Measurements from ENCODE around the gene RNF166. TPM values are rescaled to one million over a fixed set of nuclear protein-coding genes. Genes with fewer than 3 reads are reported as not detected.

The RNF166 gene
- total RNA-seq, 4 donors from 2014 or later = 19.5 to 27.8 (median 22.3) TPM

DNA sequence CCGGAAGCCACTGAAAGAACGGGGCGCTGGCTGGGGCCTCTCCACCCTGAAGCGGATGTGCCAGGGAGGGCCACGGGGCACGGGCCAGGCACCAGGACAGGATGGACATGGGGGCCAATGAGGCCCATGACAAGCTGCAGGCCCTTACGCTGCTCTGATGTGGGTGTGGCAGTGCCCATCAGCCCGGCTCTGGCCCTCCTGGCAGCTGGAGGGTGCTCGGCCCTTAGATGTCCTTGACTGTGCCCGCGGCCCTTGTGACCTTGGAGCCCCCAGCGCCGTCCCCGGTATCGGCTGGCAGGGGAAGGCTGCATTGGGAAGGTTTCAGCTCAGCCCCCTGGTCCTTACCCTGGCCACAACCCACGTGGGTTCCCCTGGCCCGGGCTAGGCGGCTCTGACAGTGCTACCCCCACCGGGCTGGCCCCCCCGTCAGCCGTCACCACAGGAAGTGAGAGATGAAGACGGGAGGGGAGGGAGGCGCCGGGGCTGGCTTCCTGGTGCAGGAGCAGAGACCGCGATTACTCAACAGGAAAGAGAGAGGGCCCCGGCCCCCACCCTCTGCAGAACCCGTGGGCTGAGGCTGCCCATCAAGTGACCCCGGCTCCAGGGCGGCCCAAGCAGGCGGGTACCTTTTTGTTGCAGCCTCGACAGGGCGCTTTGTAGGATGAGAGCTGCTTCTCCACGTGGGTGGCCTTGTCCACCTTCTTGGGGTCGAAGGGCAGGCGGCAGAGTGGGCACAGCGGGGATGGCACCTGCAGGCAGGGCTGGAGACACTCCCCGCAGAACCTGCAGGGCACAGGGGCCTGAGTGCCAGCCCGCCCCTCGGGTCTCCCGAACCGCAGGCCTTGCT is 5.3 kb downstream of the RNF166 start:
- TF ChIP-seq EP300 (IDR thresholded peaks at IDR 0.05) (no peak), POLR2A (IDR thresholded peaks at IDR 0.05) (no peak), POLR2AphosphoS5 (IDR thresholded peaks at IDR 0.05) (no peak)
- TF ChIP-seq, protein P1, sequence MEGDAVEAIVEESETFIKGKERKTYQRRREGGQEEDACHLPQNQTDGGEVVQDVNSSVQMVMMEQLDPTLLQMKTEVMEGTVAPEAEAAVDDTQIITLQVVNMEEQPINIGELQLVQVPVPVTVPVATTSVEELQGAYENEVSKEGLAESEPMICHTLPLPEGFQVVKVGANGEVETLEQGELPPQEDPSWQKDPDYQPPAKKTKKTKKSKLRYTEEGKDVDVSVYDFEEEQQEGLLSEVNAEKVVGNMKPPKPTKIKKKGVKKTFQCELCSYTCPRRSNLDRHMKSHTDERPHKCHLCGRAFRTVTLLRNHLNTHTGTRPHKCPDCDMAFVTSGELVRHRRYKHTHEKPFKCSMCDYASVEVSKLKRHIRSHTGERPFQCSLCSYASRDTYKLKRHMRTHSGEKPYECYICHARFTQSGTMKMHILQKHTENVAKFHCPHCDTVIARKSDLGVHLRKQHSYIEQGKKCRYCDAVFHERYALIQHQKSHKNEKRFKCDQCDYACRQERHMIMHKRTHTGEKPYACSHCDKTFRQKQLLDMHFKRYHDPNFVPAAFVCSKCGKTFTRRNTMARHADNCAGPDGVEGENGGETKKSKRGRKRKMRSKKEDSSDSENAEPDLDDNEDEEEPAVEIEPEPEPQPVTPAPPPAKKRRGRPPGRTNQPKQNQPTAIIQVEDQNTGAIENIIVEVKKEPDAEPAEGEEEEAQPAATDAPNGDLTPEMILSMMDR (IDR thresholded peaks at IDR 0.05) = no peak
- Histone ChIP-seq H3K27me3 (no peaks in the 10 kb centered on the region), H3K4me1 (peaks cover 0 to 62% (median 18%) of the 10 kb centered on the region in 3 donors), H3K36me3 (peaks cover 0 to 69% of the 10 kb centered on the region in 2 donors), H3K27ac (peak overlapping the region in 3 of 4 donors; percentile 43 to 90 (median 64)), H3K9me3 (no peaks in the 10 kb centered on the region), H3K4me3 (peak overlapping the region in 1 of 2 donors; percentile 11)
- peak; percentile 73 for ATAC-seq
- WGBS, 2 donors (ENCODE audit: low coverage in 1 of 2) = 80% methylated on average over 3 of the region's 42 CpGs; no CpG with 5 or more reads in 1 of the 2 donors

DNA sequence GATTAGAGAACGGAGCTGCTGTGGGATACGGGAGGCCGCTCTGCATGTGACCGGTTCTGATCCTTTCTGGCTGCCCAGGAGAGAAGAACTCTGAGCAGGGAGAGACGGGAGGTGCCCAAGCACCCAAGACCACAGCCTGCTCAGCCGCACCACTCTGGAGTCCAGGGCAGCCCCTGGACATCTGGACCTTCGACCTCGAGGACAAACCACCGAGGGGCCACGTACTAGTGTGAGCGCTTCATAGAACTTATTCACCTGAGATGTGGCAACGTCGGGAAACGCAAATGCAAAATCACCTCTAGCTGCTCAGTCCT is 5.9 kb downstream of the RNF166 start:
- no peaks in the 10 kb centered on the region for H3K27me3 ChIP-seq
- peaks cover 0 to 75% of the 10 kb centered on the region in 2 donors for H3K36me3 ChIP-seq
- peaks cover 0 to 57% (median 15%) of the 10 kb centered on the region in 3 donors for H3K4me1 ChIP-seq
- ATAC-seq = no peak
- no peak overlapping the region for H3K4me3 ChIP-seq
- WGBS, 2 donors (ENCODE audit: low coverage in 1 of 2) = 68 to 80% methylated on average over 6 to 7 of the region's 14 CpGs
- no peak for TF ChIP-seq POLR2AphosphoS5 (IDR thresholded peaks at IDR 0.05)
- no peak for TF ChIP-seq POLR2A (IDR thresholded peaks at IDR 0.05)
- TF ChIP-seq, protein P1 (IDR thresholded peaks at IDR 0.05) = no peak
- TF ChIP-seq EP300 (IDR thresholded peaks at IDR 0.05) = no peak
- peak overlapping the region in 3 of 4 donors; percentile 24 to 90 (median 37) for H3K27ac ChIP-seq
- no peaks in the 10 kb centered on the region for H3K9me3 ChIP-seq

DNA sequence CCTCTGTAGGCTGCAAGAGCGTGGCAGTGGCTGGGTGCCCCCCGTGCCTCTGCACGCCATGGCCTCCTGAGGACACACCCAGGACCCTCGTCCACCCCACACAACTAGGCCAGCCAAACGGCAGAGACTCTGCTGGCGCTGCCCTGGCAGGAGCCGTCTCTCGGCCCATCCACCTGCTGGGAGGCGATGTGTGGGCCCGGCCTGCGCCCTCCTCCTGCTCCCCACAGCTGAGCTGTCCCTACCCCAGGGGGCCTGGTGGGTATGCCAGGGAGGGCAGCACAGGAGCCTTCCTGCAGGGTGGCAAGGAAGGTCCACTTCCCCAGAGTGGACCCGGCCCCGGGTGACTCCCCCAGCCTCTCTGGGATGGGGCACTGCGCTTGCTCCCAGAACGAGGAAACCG is 7.0 kb downstream of the RNF166 start:
- H3K4me3 ChIP-seq = no peak overlapping the region
- H3K27ac ChIP-seq = no peak overlapping the region
- peaks cover 0 to 78% of the 10 kb centered on the region in 2 donors for H3K36me3 ChIP-seq
- H3K4me1 ChIP-seq = peaks cover 0 to 46% (median 6%) of the 10 kb centered on the region in 3 donors
- H3K27me3 ChIP-seq = no peaks in the 10 kb centered on the region
- TF ChIP-seq POLR2AphosphoS5 (IDR thresholded peaks at IDR 0.05) (no peak), POLR2A (IDR thresholded peaks at IDR 0.05) (no peak), EP300 (IDR thresholded peaks at IDR 0.05) (no peak)
- TF ChIP-seq, protein P1 (IDR thresholded peaks at IDR 0.05) = no peak
- WGBS, 2 donors (ENCODE audit: low coverage in 1 of 2) = no CpG with 5 or more reads among the region's 16 CpGs
- H3K9me3 ChIP-seq = no peaks in the 10 kb centered on the region
- ATAC-seq = no peak

DNA sequence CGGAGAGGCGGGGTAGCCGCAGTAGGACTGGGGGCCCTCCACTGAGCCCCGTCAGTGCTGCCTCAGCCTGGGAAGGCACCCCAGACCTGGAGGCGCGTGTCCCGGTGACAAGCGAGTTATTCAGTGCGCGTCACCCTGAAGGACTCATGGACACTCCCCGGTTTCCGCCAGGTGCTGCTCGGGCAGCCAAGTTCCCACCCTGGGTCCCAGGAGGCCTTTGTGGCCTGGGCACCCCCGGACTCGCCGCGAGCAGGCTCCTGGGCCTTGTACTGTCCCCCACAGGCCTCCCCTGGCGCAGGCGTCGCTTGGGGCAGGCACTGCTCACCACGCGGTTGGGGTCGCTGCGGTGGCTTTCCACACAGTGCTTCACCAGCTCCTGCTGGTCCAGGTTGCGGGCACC is 7.6 kb downstream of the RNF166 start:
- H3K4me3 ChIP-seq = no peak overlapping the region
- H3K36me3 ChIP-seq = peaks cover 0 to 78% of the 10 kb centered on the region in 2 donors
- TF ChIP-seq, protein P1 (IDR thresholded peaks at IDR 0.05) = no peak
- TF ChIP-seq EP300 (IDR thresholded peaks at IDR 0.05) (no peak), POLR2A (IDR thresholded peaks at IDR 0.05) (no peak)

More for the DNA sequence above, 7.6 kb downstream of the RNF166 start:
- no peak for ATAC-seq
- Histone ChIP-seq H3K9me3 (no peaks in the 10 kb centered on the region), H3K27me3 (no peaks in the 10 kb centered on the region), H3K4me1 (peaks cover 0 to 41% (median 6%) of the 10 kb centered on the region in 3 donors), H3K27ac (no peak overlapping the region)
- 94% methylated on average over 3 of the region's 25 CpGs; no CpG with 5 or more reads in 1 of the 2 donors for WGBS, 2 donors (ENCODE audit: low coverage in 1 of 2)
